ENCODE data around the gene IQCH.

DNA sequence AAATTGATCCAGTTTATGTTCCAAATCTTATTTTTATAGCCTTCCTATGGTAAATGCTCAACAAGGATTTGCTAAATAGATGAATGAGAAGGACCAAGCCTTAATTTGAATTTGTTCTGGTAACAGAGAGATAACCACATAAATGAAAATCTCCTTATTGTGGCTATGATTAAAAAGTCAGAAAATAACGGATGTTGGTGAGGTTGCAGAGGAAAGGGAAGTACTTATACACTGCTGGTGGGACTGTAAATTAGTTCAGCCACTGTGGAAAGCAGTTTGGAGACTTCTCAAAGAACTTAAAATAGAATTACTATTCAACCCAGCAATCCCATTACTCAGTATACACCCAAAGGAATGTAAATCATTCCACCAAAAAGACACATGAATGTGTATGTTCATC, 26.3 kb upstream of the IQCH start:
- TF ChIP-seq POLR2AphosphoS5 (IDR thresholded peaks at IDR 0.05; ENCODE audit: borderline replicate concordance, low read depth, low read length) (no peak), EZH2 (IDR thresholded peaks at IDR 0.05) (no peak)
